ENCODE results near the gene WDFY4. TPM values are rescaled to one million over a fixed set of nuclear protein-coding genes. Genes with fewer than 3 reads are reported as not detected.

The WDFY4 gene
- polyA plus RNA-seq, 1 donor from 2014 or later = not detected

GRCh38 chr10:48700071-48700470 is 15.4 kb downstream of the WDFY4 start:
- no peaks in the 10 kb centered on the region for H3K9me2 ChIP-seq (ENCODE audit: insufficient read depth, low read length)
- no peaks in the 10 kb centered on the region for H3F3A ChIP-seq (ENCODE audit: insufficient read depth, low read length, poor library complexity, severe bottlenecking)
- H2AFZ ChIP-seq (ENCODE audit: low read depth, low read length) = no peak overlapping the region
- H3K9me3 ChIP-seq (ENCODE audit: low read length) = no peaks in the 10 kb centered on the region
- no peaks in the 10 kb centered on the region for H3K27me3 ChIP-seq (ENCODE audit: insufficient read depth, low read depth, low read length)
- H3K36me3 ChIP-seq (ENCODE audit: insufficient read depth, low read length) = no peaks in the 10 kb centered on the region
- H3K27ac ChIP-seq (ENCODE audit: low read length) = no peak overlapping the region
- no peaks in the 10 kb centered on the region for H3K79me2 ChIP-seq (replicated peaks; ENCODE audit: insufficient read depth, low read length)
- H3K4me3 ChIP-seq (ENCODE audit: low read length) = no peak overlapping the region
- no peak for TF ChIP-seq POLR2AphosphoS5 (IDR thresholded peaks at IDR 0.05)
- no peak overlapping the region for H3K4me2 ChIP-seq (ENCODE audit: low read length)
- no peaks in the 10 kb centered on the region for H4K20me1 ChIP-seq (ENCODE audit: insufficient read depth)
- no peak overlapping the region for H3K9ac ChIP-seq (ENCODE audit: low read length)

GRCh38 chr10:48700493-48700892 is 15.8 kb downstream of the WDFY4 start:
- TF ChIP-seq EP300 (conservative IDR thresholded peaks at IDR 0.05; ENCODE audit: poor library complexity, severe bottlenecking) (no peak), EZH2 (IDR thresholded peaks at IDR 0.05; ENCODE audit: borderline replicate concordance, insufficient read depth, low read length, poor library complexity, severe bottlenecking) (no peak), TAF1 (IDR thresholded peaks at IDR 0.05; ENCODE audit: low read depth) (no peak), POLR2AphosphoS5 (IDR thresholded peaks at IDR 0.05) (no peak), RAD21 (conservative IDR thresholded peaks at IDR 0.05) (no peak), SMC3 (conservative IDR thresholded peaks at IDR 0.05; ENCODE audit: poor library complexity) (no peak), REST (IDR thresholded peaks at IDR 0.05; ENCODE audit: borderline replicate concordance) (no peak), MXI1 (conservative IDR thresholded peaks at IDR 0.05; ENCODE audit: poor library complexity, severe bottlenecking) (no peak)
- TF ChIP-seq, protein P1, sequence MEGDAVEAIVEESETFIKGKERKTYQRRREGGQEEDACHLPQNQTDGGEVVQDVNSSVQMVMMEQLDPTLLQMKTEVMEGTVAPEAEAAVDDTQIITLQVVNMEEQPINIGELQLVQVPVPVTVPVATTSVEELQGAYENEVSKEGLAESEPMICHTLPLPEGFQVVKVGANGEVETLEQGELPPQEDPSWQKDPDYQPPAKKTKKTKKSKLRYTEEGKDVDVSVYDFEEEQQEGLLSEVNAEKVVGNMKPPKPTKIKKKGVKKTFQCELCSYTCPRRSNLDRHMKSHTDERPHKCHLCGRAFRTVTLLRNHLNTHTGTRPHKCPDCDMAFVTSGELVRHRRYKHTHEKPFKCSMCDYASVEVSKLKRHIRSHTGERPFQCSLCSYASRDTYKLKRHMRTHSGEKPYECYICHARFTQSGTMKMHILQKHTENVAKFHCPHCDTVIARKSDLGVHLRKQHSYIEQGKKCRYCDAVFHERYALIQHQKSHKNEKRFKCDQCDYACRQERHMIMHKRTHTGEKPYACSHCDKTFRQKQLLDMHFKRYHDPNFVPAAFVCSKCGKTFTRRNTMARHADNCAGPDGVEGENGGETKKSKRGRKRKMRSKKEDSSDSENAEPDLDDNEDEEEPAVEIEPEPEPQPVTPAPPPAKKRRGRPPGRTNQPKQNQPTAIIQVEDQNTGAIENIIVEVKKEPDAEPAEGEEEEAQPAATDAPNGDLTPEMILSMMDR (IDR thresholded peaks at IDR 0.05; ENCODE audit: poor library complexity, severe bottlenecking) = no peak
- Histone ChIP-seq H4K20me1 (ENCODE audit: insufficient read depth) (no peaks in the 10 kb centered on the region), H3K36me3 (ENCODE audit: insufficient read depth, low read length) (no peaks in the 10 kb centered on the region), H3K9me2 (ENCODE audit: insufficient read depth, low read length) (no peaks in the 10 kb centered on the region), H3K27ac (ENCODE audit: low read length) (no peak overlapping the region), H3K4me3 (ENCODE audit: low read length) (no peak overlapping the region), H3K79me2 (replicated peaks; ENCODE audit: insufficient read depth, low read length) (no peaks in the 10 kb centered on the region), H3K9me3 (ENCODE audit: low read length) (no peaks in the 10 kb centered on the region), H3F3A (ENCODE audit: insufficient read depth, low read length, poor library complexity, severe bottlenecking) (no peaks in the 10 kb centered on the region), H2AFZ (ENCODE audit: low read depth, low read length) (no peak overlapping the region), H3K9ac (ENCODE audit: low read length) (no peak overlapping the region), H3K4me2 (ENCODE audit: low read length) (no peak overlapping the region), H3K27me3 (ENCODE audit: insufficient read depth, low read depth, low read length) (no peaks in the 10 kb centered on the region)
